Vagina (tissue), 2 donors: Measurements from ENCODE around the gene STAMBP.

ENCODE experiments used
- POLR2A ChIP-seq, 2 donors: fragments of 450-650 bp; IDR thresholded peaks; one replicate each; pipeline ENCODE4 v1.6.1; 2017; ENCODE audit warnings: antibody characterized with exemption in 2 of 2, mild to moderate bottlenecking in 2 of 2, moderate library complexity in 2 of 2
- POLR2AphosphoS5 ChIP-seq, 2 donors: sonication (generic); formaldehyde crosslinking; IDR thresholded peaks; one replicate each; pipeline ENCODE4 v1.9.0; 2017; ENCODE audit warnings: antibody characterized with exemption in 2 of 2, mild to moderate bottlenecking in 2 of 2, low read depth in 1 of 2; ENCODE audit not compliant: insufficient read depth in 1 of 2
- TF ChIP-seq, protein P1 (sequence below), 3 experiments: fragments of 450-650 bp in 2 of 3; fragments of 200-600 bp in 1 of 3; sonication (generic) in 1 of 3; IDR thresholded peaks; one replicate each; pipeline ENCODE4 v1.5.1; 2017 to 2019; ENCODE audit warnings: antibody characterized with exemption in 3 of 3, mild to moderate bottlenecking in 2 of 3, moderate library complexity in 2 of 3

DNA sequence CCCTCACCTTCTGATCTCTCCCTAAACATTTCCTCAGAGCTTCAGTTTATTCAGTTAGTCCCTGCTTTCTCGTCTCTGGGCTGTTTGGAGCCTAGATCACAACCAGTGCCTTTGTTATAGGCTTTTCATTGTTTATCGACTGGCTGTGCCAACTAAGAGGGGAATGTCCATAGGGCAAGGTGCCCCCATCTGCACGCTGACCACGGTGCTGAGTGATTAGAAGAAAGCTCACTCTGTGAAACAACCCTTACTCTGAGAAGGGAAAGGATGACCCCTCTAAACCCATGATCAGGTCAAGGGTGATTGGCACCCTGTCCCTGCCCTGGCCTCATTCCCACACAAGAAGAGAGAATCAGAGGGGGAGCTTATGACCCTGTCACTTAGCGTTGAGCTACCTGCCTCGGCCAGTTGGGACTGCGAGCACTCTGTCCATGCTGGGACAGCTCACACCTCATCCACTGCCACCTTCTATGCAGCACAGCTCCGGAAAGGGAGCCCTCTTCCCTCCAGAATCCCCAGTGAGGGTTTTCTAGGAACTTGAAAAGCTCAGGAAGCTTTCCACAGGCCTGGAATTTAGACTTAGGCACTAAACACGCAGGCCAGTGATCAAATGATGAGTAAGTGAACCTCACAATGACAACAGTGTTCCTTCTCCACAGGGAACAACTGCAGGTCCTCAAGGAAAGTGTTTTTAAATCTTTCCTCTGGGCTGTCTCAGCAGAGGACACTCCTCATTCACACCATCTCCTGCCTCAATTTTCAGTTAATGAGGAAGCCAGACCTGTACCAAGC lies 61.7 kb downstream of the STAMBP start:
- TF ChIP-seq, protein P1, sequence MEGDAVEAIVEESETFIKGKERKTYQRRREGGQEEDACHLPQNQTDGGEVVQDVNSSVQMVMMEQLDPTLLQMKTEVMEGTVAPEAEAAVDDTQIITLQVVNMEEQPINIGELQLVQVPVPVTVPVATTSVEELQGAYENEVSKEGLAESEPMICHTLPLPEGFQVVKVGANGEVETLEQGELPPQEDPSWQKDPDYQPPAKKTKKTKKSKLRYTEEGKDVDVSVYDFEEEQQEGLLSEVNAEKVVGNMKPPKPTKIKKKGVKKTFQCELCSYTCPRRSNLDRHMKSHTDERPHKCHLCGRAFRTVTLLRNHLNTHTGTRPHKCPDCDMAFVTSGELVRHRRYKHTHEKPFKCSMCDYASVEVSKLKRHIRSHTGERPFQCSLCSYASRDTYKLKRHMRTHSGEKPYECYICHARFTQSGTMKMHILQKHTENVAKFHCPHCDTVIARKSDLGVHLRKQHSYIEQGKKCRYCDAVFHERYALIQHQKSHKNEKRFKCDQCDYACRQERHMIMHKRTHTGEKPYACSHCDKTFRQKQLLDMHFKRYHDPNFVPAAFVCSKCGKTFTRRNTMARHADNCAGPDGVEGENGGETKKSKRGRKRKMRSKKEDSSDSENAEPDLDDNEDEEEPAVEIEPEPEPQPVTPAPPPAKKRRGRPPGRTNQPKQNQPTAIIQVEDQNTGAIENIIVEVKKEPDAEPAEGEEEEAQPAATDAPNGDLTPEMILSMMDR (IDR thresholded peaks at IDR 0.05), result no peak
- TF ChIP-seq POLR2A (IDR thresholded peaks at IDR 0.05), result no peak
- no peak for TF ChIP-seq POLR2AphosphoS5 (IDR thresholded peaks at IDR 0.05; ENCODE audit: insufficient read depth in 1 of 2, low read depth in 1 of 2)
